OCI-LY3 (cell line): ENCODE results near the gene RAP1GAP.

Source experiments
- H2AFZ ChIP-seq: fragments of 200-600, 300-600 bp; shearing (Covaris generic); 2 replicates; pipeline ENCODE4 v1.6.0; 2014; ENCODE audit warnings: antibody characterized with exemption, low read depth, low read length
- H3K27ac ChIP-seq: fragments of 200-600, 300-600 bp; sonication (generic); 2 replicates; pipeline ENCODE4 v1.5.1; 2014; ENCODE audit warnings: mild to moderate bottlenecking, low read length, moderate library complexity, mixed read lengths
- H3K27me3 ChIP-seq: fragments of 200-600, 300-600 bp; sonication (generic); 2 replicates; pipeline ENCODE4 v1.6.1; 2014; ENCODE audit warnings: low read depth, low read length, mixed read lengths
- H3K36me3 ChIP-seq: fragments of 200-600, 300-600 bp; sonication (generic); replicated peaks from 2 replicates; pipeline ENCODE3; 2014; ENCODE audit warnings: low read depth, low read length, mixed read lengths
- H3K4me1 ChIP-seq: fragments of 300-600, 200-600 bp; sonication (generic); 2 replicates; pipeline ENCODE4 v1.6.1; 2014; ENCODE audit warnings: low read length, mixed read lengths
- H3K4me2 ChIP-seq: fragments of 200-600, 300-600 bp; sonication (generic); 2 replicates; pipeline ENCODE4 v1.6.1; 2014; ENCODE audit warnings: low read length, mixed read lengths
- H3K4me3 ChIP-seq: fragments of 300-600, 200-600 bp; sonication (generic); 2 replicates; pipeline ENCODE4 v1.5.1; 2014; ENCODE audit warnings: antibody characterized with exemption, mild to moderate bottlenecking, low read length, moderate library complexity
- H3K79me2 ChIP-seq: fragments of 300-600, 200-600 bp; shearing (Covaris generic); 2 replicates; pipeline ENCODE4 v1.6.1; 2014; ENCODE audit warnings: mild to moderate bottlenecking, low read length, mixed read lengths
- H3K9ac ChIP-seq: fragments of 300-600, 200-600 bp; shearing (Covaris generic); 2 replicates; pipeline ENCODE4 v1.6.0; 2014; ENCODE audit warnings: mild to moderate bottlenecking, low read length, moderate library complexity
- H3K9me3 ChIP-seq: fragments of 200-600, 300-600 bp; shearing (Covaris generic); 2 replicates; pipeline ENCODE4 v1.6.1; 2014; ENCODE audit warnings: low read length, mixed read lengths; ENCODE audit not compliant: insufficient read depth
- H4K20me1 ChIP-seq: fragments of 200-600, 300-600 bp; sonication (generic); 2 replicates; pipeline ENCODE4 v1.6.1; 2016; ENCODE audit warnings: low read length, mixed read lengths; ENCODE audit not compliant: insufficient read depth
- CTCF ChIP-seq: fragments of 200-600, 300-600 bp; sonication (generic); IDR thresholded peaks from 2 replicates; pipeline ENCODE4 v1.5.1; 2014; ENCODE audit warnings: antibody characterized with exemption, low read length, low read depth
- EZH2phosphoT487 ChIP-seq: fragments of 200-600 bp; shearing (Covaris generic); IDR thresholded peaks from 2 replicates; pipeline ENCODE4 v1.6.1; 2018; ENCODE audit warnings: antibody characterized with exemption, mixed run types, low read depth

Gene RAP1GAP

GRCh38 chr1:21629971-21630370 is 39.2 kb downstream of the RAP1GAP start:
- Histone ChIP-seq H4K20me1 (no peaks in the 10 kb centered on the region), H3K36me3 (no peaks in the 10 kb centered on the region), H3K9me3 (no peaks in the 10 kb centered on the region), H3K27ac (no peak overlapping the region), H2AFZ (no peak overlapping the region), H3K9ac (no peak overlapping the region), H3K4me3 (no peak overlapping the region), H3K27me3 (0 out of 2 replicates have a peak, but pooled peaks cover 7% of the 10 kb centered on the region), H3K4me2 (no peak overlapping the region), H3K79me2 (no peaks in the 10 kb centered on the region), H3K4me1 (no peaks in the 10 kb centered on the region)
- no peak for TF ChIP-seq CTCF
- no peak for TF ChIP-seq EZH2phosphoT487

- no peaks in the 10 kb centered on the region for H3K36me3 ChIP-seq
- H2AFZ ChIP-seq, result no peak overlapping the region
- TF ChIP-seq EZH2phosphoT487 (no peak), CTCF (no peak)
- no peaks in the 10 kb centered on the region for H3K9me3 ChIP-seq
- H3K4me3 ChIP-seq, result no peak overlapping the region
- no peaks in the 10 kb centered on the region for H3K4me1 ChIP-seq
- no peaks in the 10 kb centered on the region for H4K20me1 ChIP-seq
- H3K27me3 ChIP-seq, result 0 out of 2 replicates have a peak, but pooled peaks cover 7% of the 10 kb centered on the region
- H3K4me2 ChIP-seq, result no peak overlapping the region
- H3K9ac ChIP-seq, result no peak overlapping the region
- H3K79me2 ChIP-seq, result no peaks in the 10 kb centered on the region
- no peak overlapping the region for H3K27ac ChIP-seq
Measured at GRCh38 chr1:21628798-21629393, 40.3 kb downstream of the RAP1GAP start.

GRCh38 chr1:21626921-21627339 is 42.2 kb downstream of the RAP1GAP start:
- H3K9ac ChIP-seq, result no peak overlapping the region
- no peaks in the 10 kb centered on the region for H3K79me2 ChIP-seq
- H3K36me3 ChIP-seq, result no peaks in the 10 kb centered on the region
- no peak overlapping the region for H2AFZ ChIP-seq
- no peaks in the 10 kb centered on the region for H3K9me3 ChIP-seq
- H3K27ac ChIP-seq, result no peak overlapping the region
- 0 out of 2 replicates have a peak, but pooled peaks cover 7% of the 10 kb centered on the region for H3K27me3 ChIP-seq
- no peak overlapping the region for H3K4me3 ChIP-seq
- H4K20me1 ChIP-seq, result no peaks in the 10 kb centered on the region
- no peaks in the 10 kb centered on the region for H3K4me1 ChIP-seq
- H3K4me2 ChIP-seq, result no peak overlapping the region
- TF ChIP-seq EZH2phosphoT487 (no peak), CTCF (no peak)

- no peak overlapping the region for H3K4me2 ChIP-seq
- no peak overlapping the region for H3K4me3 ChIP-seq
- no peaks in the 10 kb centered on the region for H4K20me1 ChIP-seq
- TF ChIP-seq EZH2phosphoT487 (no peak), CTCF (no peak)
- H3K4me1 ChIP-seq, result no peaks in the 10 kb centered on the region
- no peak overlapping the region for H2AFZ ChIP-seq
- 0 out of 2 replicates have a peak, but pooled peaks cover 7% of the 10 kb centered on the region for H3K27me3 ChIP-seq
- no peak overlapping the region for H3K9ac ChIP-seq
- no peaks in the 10 kb centered on the region for H3K36me3 ChIP-seq
- no peaks in the 10 kb centered on the region for H3K79me2 ChIP-seq
- no peak overlapping the region for H3K27ac ChIP-seq
- H3K9me3 ChIP-seq, result no peaks in the 10 kb centered on the region
Measured at GRCh38 chr1:21625390-21626190, 43.6 kb downstream of the RAP1GAP start.
